Adrenal gland (tissue), 12 donors: ENCODE measurements around the gene ERC2. TPM values are rescaled to one million over a fixed set of nuclear protein-coding genes. Genes with fewer than 3 reads are reported as not detected.

Experiments used
- DNase-seq, 7 donors: peaks; one replicate each; pipeline ENCODE4 v3.0.0-alpha.2; 2019 to 2020
- H3K27ac ChIP-seq, 5 donors: fragments of 200-600 bp; sonication (generic) in 4 of 5; 1 replicate in 3 of 5; 2 replicates in 2 of 5; pipeline versions ENCODE4 v1.5.1 to v1.8.0; 2016 to 2020; ENCODE audit warnings: mild to moderate bottlenecking in 1 of 5
- H3K27me3 ChIP-seq: fragments of 200-600 bp; 2 replicates; pipeline ENCODE4 v1.8.0; 2021
- H3K36me3 ChIP-seq, 2 donors: fragments of 200-600 bp; replicated peaks in 1 of 2; 1 replicate in 1 of 2; 2 replicates in 1 of 2; pipeline versions ENCODE4 v1.5.1 to v1.8.0; 2018 to 2022
- H3K4me1 ChIP-seq, 2 donors: fragments of 200-600 bp; replicated peaks in 1 of 2; 1 replicate in 1 of 2; 2 replicates in 1 of 2; pipeline versions ENCODE4 v1.5.1 to v1.8.0; 2018 to 2021
- H3K4me3 ChIP-seq, 4 donors: fragments of 200-600 bp; sonication (generic) in 3 of 4; one replicate each; pipeline ENCODE4 v1.5.1; 2016 to 2018
- H3K9me3 ChIP-seq, 3 donors: fragments of 200-600 bp; sonication (generic) in 1 of 3; replicated peaks in 1 of 3; 1 replicate in 2 of 3; 2 replicates in 1 of 3; pipeline versions ENCODE4 v1.5.1 to v1.8.0; 2016 to 2021
- CTCF ChIP-seq, 6 experiments: fragments of 450-650 bp in 4 of 6; fragments of 200-600 bp in 2 of 6; sonication (generic) in 1 of 6; IDR thresholded peaks; 1 replicate in 5 of 6; 2 replicates in 1 of 6; pipeline versions ENCODE4 v1.5.1 to v1.8.0; 2016 to 2021; ENCODE audit warnings: antibody characterized with exemption in 6 of 6, mild to moderate bottlenecking in 2 of 6, moderate library complexity in 1 of 6
- POLR2A ChIP-seq, 2 donors: fragments of 450-650 bp; IDR thresholded peaks; one replicate each; pipeline ENCODE4 v1.6.1; 2017; ENCODE audit warnings: antibody characterized with exemption in 2 of 2, mild to moderate bottlenecking in 2 of 2, moderate library complexity in 1 of 2
- WGBS, 4 donors: extraction: QIAGEN DNeasy Blood & Tissue Kit in 2 of 4; methylation state at CpG; one replicate each; pipeline versions ENCODE4 v1.1.5 to v1.1.7; 2013 to 2017; 5-methylcytosine and 5-hydroxymethylcytosine counted together
- intact Hi-C, 2 donors: fragments of 100-400 bp; cut with DNase I; formaldehyde crosslinking; loops; one replicate each; pipeline versions ENCODE4 v1.14.1 to v1.15.0; 2022 to 2023
- polyA plus RNA-seq, 3 donors: library from polyadenylated mRNA; stranded (reverse); fragments of 200-250 nt in 2 of 3; fragments of 350-450 nt in 1 of 3; fragmentation: Illumina TruSeq in 1 of 3; extraction: RNeasy Lipid Tissue Mini Kit (QIAGEN cat#74804) in 1 of 3; gene quantifications; one replicate each; pipeline ENCODE4 v1.2.3, GENCODE V29; 2013 to 2014
- total RNA-seq, 9 donors: library from RNA; depleted of rRNA in 4 of 9; stranded (reverse); fragments of >200 nt in 4 of 9; fragments of 120-200 nt in 1 of 9; fragmentation: NEBNext Ultra II Directional in 1 of 9; extraction: Animal tissue kit (Norgen Biotek cat#: 25700) in 1 of 9; gene quantifications; one replicate each; pipeline versions ENCODE4 v1.1.0 to v1.2.4, GENCODE V29; 2013 to 2023
- donor health status: healthy with polysubstance abuse.
- donor health status: Bipolar disorder and iron deficiency.
- donor health status: DM: yes; HTN: yes; CAD: no.
- donor health status: DM: no; HTN: no; CAD: no.
- donor health status: DM: no; HTN: no; CAD: no.
- donor health status: DM: yes; HTN: yes; CAD: no.

The ERC2 gene
- total and polyA plus RNA-seq, 12 donors, result 0.47 to 5.8 (median 1.5) TPM

DNA sequence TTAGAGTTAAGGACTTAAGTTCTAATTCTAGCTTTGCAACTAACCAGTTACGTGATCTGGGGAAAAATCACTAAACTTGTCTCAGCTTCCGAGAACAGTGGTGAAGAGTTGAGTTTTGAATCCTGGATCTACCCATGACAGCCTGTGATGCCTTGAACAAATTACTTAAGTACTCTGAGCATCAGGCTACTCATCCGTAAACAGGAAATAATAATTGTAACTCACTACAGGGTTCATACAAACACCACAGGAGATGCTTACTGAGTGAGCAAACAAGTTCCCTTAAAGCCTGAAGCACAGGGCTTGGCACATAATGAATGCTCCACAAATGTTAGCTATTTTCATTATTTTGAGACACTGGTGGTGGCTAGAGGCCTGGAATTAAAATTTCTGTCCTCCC, 158.8 kb downstream of the ERC2 start:
- Histone ChIP-seq H3K4me3 (no peak overlapping the region), H3K27ac (no peak overlapping the region), H3K4me1 (no peaks in the 10 kb centered on the region), H3K36me3 (no peaks in the 10 kb centered on the region), H3K27me3 (no peaks in the 10 kb centered on the region), H3K9me3 (no peaks in the 10 kb centered on the region)
- TF ChIP-seq POLR2A (IDR thresholded peaks at IDR 0.05), result no peak
- no peak for TF ChIP-seq CTCF (IDR thresholded peaks at IDR 0.05)
- DNase-seq, result no peak
- 50 to 90% (median 71%) methylated on average over 3 of the region's 3 CpGs for WGBS, 4 donors
- intact Hi-C loops, result no loop called here

DNA sequence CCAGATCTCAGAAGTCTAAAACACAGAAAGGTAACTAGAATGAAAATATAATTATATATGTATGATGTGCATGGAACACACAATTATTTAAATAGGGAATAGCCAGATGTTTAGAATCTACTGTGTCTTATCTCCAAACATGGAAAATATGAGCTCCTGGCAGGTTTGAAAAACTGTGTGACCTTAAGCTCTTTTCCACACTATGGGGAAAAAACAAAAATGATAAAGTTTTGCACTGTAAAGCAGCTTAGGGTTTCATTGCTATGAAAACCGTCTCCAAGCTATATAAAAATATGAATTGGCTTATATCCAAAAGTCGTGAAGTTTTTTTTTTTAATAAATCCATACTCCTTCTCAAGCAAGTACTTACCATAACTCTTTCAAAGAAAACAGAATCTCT, 159.8 kb downstream of the ERC2 start:
- Histone ChIP-seq H3K4me3 (no peak overlapping the region), H3K27ac (no peak overlapping the region), H3K36me3 (no peaks in the 10 kb centered on the region), H3K9me3 (no peaks in the 10 kb centered on the region), H3K4me1 (no peaks in the 10 kb centered on the region), H3K27me3 (no peaks in the 10 kb centered on the region)
- no peak for DNase-seq
- WGBS, 4 donors, result 46 to 53% (median 51%) methylated on average over 2 of the region's 2 CpGs
- no peak for TF ChIP-seq CTCF (IDR thresholded peaks at IDR 0.05)
- TF ChIP-seq POLR2A (IDR thresholded peaks at IDR 0.05), result no peak
- intact Hi-C loops, result no loop called here

GRCh38 chr3:56304069-56304468, 164.2 kb downstream of the ERC2 start:
- H3K4me1 ChIP-seq, result no peaks in the 10 kb centered on the region
- WGBS, 4 donors, result 54 to 63% (median 60%) methylated on average over 1 of the region's 1 CpG
- TF ChIP-seq POLR2A (IDR thresholded peaks at IDR 0.05) (no peak), CTCF (IDR thresholded peaks at IDR 0.05) (no peak)

GRCh38 chr3:56303487-56303886, 164.8 kb downstream of the ERC2 start:
- Histone ChIP-seq H3K36me3 (no peaks in the 10 kb centered on the region), H3K27ac (no peak overlapping the region), H3K9me3 (no peaks in the 10 kb centered on the region), H3K27me3 (no peaks in the 10 kb centered on the region), H3K4me1 (no peaks in the 10 kb centered on the region), H3K4me3 (no peak overlapping the region)
- intact Hi-C loops, result no loop called here
- DNase-seq, result peak in 4 of 7 donors; percentile 4 to 51 (median 15)
- TF ChIP-seq CTCF (IDR thresholded peaks at IDR 0.05) (peak in 4 of 6 experiments; percentile 14 to 40 (median 29)), POLR2A (IDR thresholded peaks at IDR 0.05) (no peak)
- WGBS, 4 donors, result 45 to 62% (median 48%) methylated on average over 5 of the region's 5 CpGs

More at GRCh38 chr3:56304069-56304468, 164.2 kb downstream of the ERC2 start:
- Histone ChIP-seq H3K9me3 (no peaks in the 10 kb centered on the region), H3K27ac (no peak overlapping the region), H3K27me3 (no peaks in the 10 kb centered on the region), H3K4me3 (no peak overlapping the region), H3K36me3 (no peaks in the 10 kb centered on the region)
- no peak for DNase-seq
- intact Hi-C loops, result no loop called here
